AG04449 (cell line): ENCODE results near the gene COMMD6.
"Not testable (repeated sequence)": the region's sequence is repeated elsewhere in the genome, so short reads cannot be mapped to it uniquely, and the experiment has no call there.

Source experiments
- CTCF ChIA-PET: fragments of 350-600 bp; formaldehyde crosslinking; extraction: SDS; loops from one replicate; lab custom pipeline; 2021; ENCODE audit warnings: antibody characterized with exemption; lab: Yijun Ruan, JAX
- POLR2A ChIA-PET: fragments of 400-600, 350-600 bp; formaldehyde crosslinking; extraction: SDS; loops from one replicate; lab custom pipeline; 2020; ENCODE audit warnings: antibody characterized with exemption, inconsistent platforms; lab: Yijun Ruan, JAX
- DNase-seq: peaks from one replicate; pipeline ENCODE4 v3.0.0-alpha.2; 2010; ENCODE audit warnings: low read depth, low spot score
- H3K4me3 ChIP-seq: 2 replicates; pipeline ENCODE4 v1.5.1; 2011; ENCODE audit warnings: low read depth, mild to moderate bottlenecking, control low read depth, low read length
- CTCF ChIP-seq: IDR thresholded peaks from one replicate; pipeline ENCODE4 v1.5.1; 2011; ENCODE audit warnings: mild to moderate bottlenecking, moderate library complexity, low read length, control low read depth, inconsistent platforms; ENCODE audit not compliant: insufficient read depth; ENCODE audit errors: missing control alignments

The COMMD6 gene

DNA sequence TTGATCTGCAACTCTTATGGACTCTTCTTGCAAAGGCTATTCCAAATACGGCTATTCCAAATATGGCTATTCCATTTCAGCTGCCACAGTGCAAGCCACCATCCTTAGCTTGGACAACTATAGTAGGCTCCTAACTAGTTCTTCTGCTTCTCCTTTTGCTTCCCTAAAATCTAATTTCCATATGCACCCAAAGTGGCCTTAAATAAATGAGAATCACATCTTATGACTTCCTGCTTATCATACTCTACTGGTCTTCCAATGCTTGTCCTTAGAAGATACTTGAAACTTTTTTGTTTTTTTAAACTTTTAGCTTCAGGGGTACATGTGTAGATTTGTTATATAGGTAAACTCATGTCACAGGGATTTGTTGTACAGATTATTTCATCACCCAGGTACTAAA is 16.8 kb upstream of the COMMD6 start:
- no peak overlapping the region for H3K4me3 ChIP-seq
- TF ChIP-seq CTCF, result no peak
- ChIA-PET CTCF (interaction anchor here (0.8 to 1.5 kb wide), 4 partner anchors 11 to 181 kb away, joined by 3 to 5 read pairs (median 4); partner anchors contain the start of gene COMMD6), POLR2A (no interaction called here)
- DNase-seq, result no peak

DNA sequence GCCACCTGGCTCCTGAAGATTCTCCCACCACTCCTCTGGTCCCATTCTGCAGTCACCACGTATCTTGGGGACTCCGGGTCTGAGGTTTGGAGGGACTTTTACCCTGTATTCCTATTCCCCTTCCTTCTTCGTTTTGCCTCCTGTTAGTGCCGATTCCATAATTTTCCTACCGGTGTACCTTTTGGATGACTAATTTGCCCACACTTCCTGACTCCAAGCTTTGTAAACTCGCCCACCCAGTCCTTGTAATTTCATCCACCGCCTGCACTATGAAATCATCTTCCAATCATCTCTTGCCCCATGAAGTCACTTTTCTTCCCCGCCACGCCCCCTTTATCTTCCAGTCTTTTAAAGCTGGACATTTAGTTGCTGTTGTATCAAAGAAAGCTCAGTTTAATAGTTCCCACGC is 12.5 kb upstream of the COMMD6 start:
- H3K4me3 ChIP-seq, result peak overlapping the region; percentile 91
- no peak for TF ChIP-seq CTCF
- CTCF ChIA-PET, result interaction anchor here (0.8 to 1.9 kb wide), 11 partner anchors 9 to 180 kb away, joined by 3 to 10 read pairs (median 4); partner anchors contain the start of genes COMMD6 and TBC1D4
- DNase-seq, result no peak
- POLR2A ChIA-PET, result interaction anchor here (0.7 to 1.7 kb wide), 3 partner anchors 11 to 85 kb away, joined by 3 to 12 read pairs (median 5); partner anchors contain the start of gene COMMD6

DNA sequence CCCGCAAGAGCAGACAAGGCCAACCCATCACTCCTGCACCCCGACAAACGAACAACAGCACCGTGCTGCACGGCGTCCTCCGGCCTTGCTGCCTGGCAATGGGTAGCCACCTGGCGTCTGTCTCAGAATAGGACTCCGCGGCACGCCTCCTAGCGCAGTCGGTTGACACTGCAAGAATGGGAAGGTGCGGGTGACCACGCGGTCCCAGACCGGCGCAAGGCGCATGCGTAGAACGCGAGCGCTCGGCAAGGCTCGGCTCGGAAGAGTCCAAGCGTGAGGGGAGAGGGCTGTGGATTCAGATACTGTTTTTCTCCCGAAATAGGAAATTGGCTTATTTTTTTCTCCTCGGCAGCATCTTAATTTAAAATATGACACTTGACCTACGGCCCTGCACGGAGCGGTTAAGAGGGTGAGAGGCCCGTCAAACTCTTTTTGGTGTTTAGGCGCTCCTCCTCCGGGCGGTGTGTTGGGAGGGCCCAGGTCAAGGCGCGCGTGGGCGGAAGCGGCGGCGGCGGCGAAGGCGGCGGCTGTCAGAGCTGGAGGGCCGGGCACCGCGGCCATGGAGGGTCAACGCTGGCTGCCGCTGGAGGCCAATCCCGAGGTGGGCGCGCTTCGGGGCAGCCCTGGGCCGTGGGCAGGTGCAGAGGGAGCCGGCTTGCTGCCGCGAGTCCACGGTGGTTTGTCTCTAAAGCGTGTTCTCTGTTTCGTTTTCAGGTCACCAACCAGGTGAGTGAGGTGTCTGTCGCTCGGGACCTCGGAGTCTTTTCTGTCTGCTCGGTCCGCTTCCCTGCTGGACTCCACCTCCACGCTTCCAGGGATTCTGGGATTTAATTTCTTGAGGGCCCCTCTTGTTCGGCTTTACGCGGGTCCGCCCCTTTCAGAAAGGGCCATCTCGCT is 11.9 kb upstream of the COMMD6 start, which contains the start of gene UCHL3:
UCHL3 (plus strand) TSS at position 530 of the 897 bp plus-strand sequence; CDS start at position 560, 30 bp downstream.
- CTCF ChIA-PET, result interaction anchor here (1.0 to 1.9 kb wide), 9 partner anchors 8 to 177 kb away, joined by 3 to 10 read pairs (median 4); partner anchors contain the start of gene TBC1D4
- DNase-seq, result peak; percentile 59
- TF ChIP-seq CTCF, result peak; percentile 99
- peak within 1 kb of the TSS; percentile 91 for H3K4me3 ChIP-seq
- POLR2A ChIA-PET, result interaction anchor here (0.7 to 1.7 kb wide), 2 partner anchors 11 to 1495 kb away, joined by 5 to 12 read pairs; partner anchors contain the start of gene COMMD6

DNA sequence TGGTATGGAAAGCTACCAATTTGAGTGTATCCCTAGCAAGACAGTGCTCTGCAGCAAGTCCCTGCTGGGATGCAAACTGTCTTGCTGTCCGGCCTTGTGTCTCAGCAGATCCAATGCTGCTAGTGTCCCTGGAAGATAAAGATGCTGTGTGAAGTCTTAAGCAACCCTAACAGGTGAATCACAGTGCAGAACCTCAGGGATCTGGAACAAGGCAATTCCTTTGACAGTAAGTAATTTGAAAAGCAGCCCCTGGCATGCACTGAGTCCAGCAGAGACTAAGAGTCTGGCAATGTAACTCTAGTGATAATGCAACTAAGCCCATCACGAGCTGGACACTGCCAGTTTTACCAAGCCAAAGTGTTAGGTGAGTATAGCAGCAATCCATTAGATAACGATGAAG is 10.3 kb upstream of the COMMD6 start:
- TF ChIP-seq CTCF, result no peak
- ChIA-PET POLR2A (interaction anchor here (0.6 to 0.7 kb wide), 2 partner anchors 476 to 1450 kb away, joined by 3 read pairs; no protein-coding TSS in a partner anchor), CTCF (interaction anchor here (1.0 to 1.3 kb wide), 3 partner anchors 9 to 175 kb away, joined by 3 to 6 read pairs (median 4); no protein-coding TSS in a partner anchor)
- DNase-seq, result no peak
- no peak overlapping the region for H3K4me3 ChIP-seq

DNA sequence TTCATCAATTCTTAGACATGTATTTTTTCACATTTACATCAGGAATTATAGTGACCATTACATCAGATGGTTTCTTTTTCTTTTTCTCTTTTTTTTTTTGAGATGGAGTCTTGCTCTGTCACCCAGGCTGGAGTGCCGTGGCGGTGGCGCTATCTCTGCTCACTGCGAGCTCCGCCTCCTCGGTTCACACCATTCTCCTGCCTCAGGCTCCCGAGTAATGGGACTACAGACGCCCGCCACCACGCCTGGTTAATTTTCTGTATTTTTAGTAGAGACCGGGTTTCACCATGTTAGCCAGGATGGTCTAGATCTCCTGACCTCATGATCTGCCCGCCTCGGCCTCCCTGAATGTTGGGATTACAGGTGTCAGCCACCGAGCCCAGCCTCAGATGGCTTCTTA is 7.7 kb upstream of the COMMD6 start:
- ChIA-PET CTCF (interaction anchor here (1.1 to 5.1 kb wide), 4 partner anchors 10 to 188 kb away, joined by 3 to 56 read pairs (median 6); no protein-coding TSS in a partner anchor), POLR2A (interaction anchor here (1.5 to 4.2 kb wide), 2 partner anchors 10 to 12 kb away, joined by 4 to 31 read pairs; no protein-coding TSS in a partner anchor)
- H3K4me3 ChIP-seq, DNase-seq: not testable (repeated sequence)

DNA sequence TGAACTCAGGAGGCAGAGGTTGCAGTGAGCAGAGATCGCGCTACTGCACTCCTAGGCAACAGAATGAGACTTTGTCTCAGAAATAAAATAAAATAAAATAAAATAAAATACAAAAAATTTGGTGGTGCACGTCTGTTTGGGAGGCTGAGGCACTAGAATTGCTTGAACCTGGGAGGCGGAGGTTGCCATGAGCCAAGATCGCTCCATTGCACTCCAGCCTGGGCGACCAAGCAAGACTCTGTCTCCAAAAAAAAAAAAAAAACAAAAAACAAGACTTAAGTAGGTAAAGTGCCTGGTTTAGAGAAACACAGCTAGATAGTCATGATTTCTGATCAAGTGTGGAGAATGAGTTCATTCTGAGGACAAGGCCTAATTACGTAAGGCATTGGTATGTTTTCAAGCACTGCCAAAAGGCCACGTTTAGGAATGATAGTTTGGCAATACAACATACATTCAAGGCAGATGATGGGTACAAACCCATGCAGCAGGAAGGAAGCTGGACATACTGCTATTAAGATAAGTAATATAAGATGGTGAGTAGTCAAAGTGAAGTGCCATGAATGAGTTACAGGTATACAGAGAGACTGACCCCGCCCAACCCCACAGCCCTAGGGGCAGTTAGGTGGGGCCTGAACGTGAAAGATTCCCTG is 7.2 kb upstream of the COMMD6 start:
- peak; percentile 99 for DNase-seq
- no peak overlapping the region for H3K4me3 ChIP-seq
- POLR2A ChIA-PET, result interaction anchor here (1.5 to 4.2 kb wide), 2 partner anchors 9 to 11 kb away, joined by 4 to 31 read pairs; no protein-coding TSS in a partner anchor

More for the DNA sequence above, 7.2 kb upstream of the COMMD6 start:
- CTCF ChIA-PET, result interaction anchor here (1.1 to 5.1 kb wide), 3 partner anchors 10 to 174 kb away, joined by 3 to 56 read pairs (median 10); no protein-coding TSS in a partner anchor
- TF ChIP-seq CTCF, result no peak
